Naive thymus-derived CD8-positive, alpha-beta T cell (primary cell): ENCODE data around the gene ASB1. TPM values are rescaled to one million over a fixed set of nuclear protein-coding genes. Genes with fewer than 3 reads are reported as not detected.

Experiments
- ATAC-seq, 2 donors: fragments of 150-1000 bp; cut with Tn5 transposase in 1 of 2; sonication (Bioruptor Pico), chemical (Tn5 transposase) in 1 of 2; 1 replicate in 1 of 2; 2 replicates in 1 of 2; pipeline ENCODE4 v1.10.0; 2021; ENCODE audit warnings: mild to moderate bottlenecking in 2 of 2, moderate library complexity in 2 of 2
- POLR2A ChIA-PET: fragments of 350-600 bp; sonication (Branson Sonifier 250); formaldehyde crosslinking; loops from one replicate; lab custom pipeline; 2021; ENCODE audit warnings: antibody characterized with exemption; lab: Charles Lee
- DNase-seq, 10 donors: peaks; one replicate each; pipeline versions ENCODE4 v3.0.0 to v3.0.0-alpha.2; 2020 to 2022
- H3K27ac Mint-ChIP-seq, 10 donors: one replicate each; pipeline ENCODE4 v1.8.0; 2020 to 2022; ENCODE audit warnings: mild to moderate bottlenecking in 10 of 10, mixed read lengths in 10 of 10, moderate library complexity in 4 of 10, inconsistent platforms in 1 of 10
- H3K27me3 Mint-ChIP-seq, 5 donors: one replicate each; pipeline ENCODE4 v1.8.0; 2021 to 2022; ENCODE audit warnings: mixed read lengths in 5 of 5
- H3K36me3 Mint-ChIP-seq, 3 donors: one replicate each; pipeline ENCODE4 v1.8.0; 2020 to 2022; ENCODE audit warnings: mixed read lengths in 3 of 3, mild to moderate bottlenecking in 2 of 3, inconsistent platforms in 1 of 3
- H3K4me1 Mint-ChIP-seq, 4 donors: one replicate each; pipeline ENCODE4 v1.8.0; 2021 to 2022; ENCODE audit warnings: mixed read lengths in 4 of 4
- H3K4me3 Mint-ChIP-seq, 10 donors: one replicate each; pipeline ENCODE4 v1.8.0; 2020 to 2022; ENCODE audit warnings: mild to moderate bottlenecking in 10 of 10, mixed read lengths in 10 of 10, moderate library complexity in 6 of 10, inconsistent platforms in 1 of 10
- H3K9me3 Mint-ChIP-seq, 9 donors: one replicate each; pipeline ENCODE4 v1.8.0; 2020 to 2022; ENCODE audit warnings: mixed read lengths in 9 of 9, mild to moderate bottlenecking in 3 of 9, inconsistent platforms in 1 of 9, moderate library complexity in 1 of 9
- polyA plus RNA-seq, 3 donors: library from polyadenylated mRNA; unstranded; fragments of 300-500 nt; fragmentation: Illumina TruSeq; gene quantifications; one replicate each; pipeline ENCODE4 v1.2.3, GENCODE V29; 2021
- total RNA-seq, 8 experiments: library from RNA in 2 of 8; stranded (reverse) in 2 of 8; gene quantifications; one replicate each; pipeline ENCODE4 v1.2.3 and lab custom pipeline; 2021 to 2026

ASB1 gene
- total and polyA plus RNA-seq, 5 experiments from 2014 or later = 23.3 to 53.3 (median 35.7) TPM

GRCh38 chr2:238487652-238488346, 61.1 kb downstream of the ASB1 start:
- ATAC-seq (no peak), DNase-seq (no peak)
- no peaks in the 10 kb centered on the region for H3K27me3 Mint-ChIP-seq
- POLR2A ChIA-PET = no interaction called here
- peaks cover 2 to 12% (median 10%) of the 10 kb centered on the region in 4 donors for H3K4me1 Mint-ChIP-seq
- peak overlapping the region in 1 of 10 donors; percentile 34 for H3K27ac Mint-ChIP-seq
- no peaks in the 10 kb centered on the region for H3K36me3 Mint-ChIP-seq
- no peak overlapping the region for H3K4me3 Mint-ChIP-seq
- no peaks in the 10 kb centered on the region for H3K9me3 Mint-ChIP-seq

GRCh38 chr2:238488347-238488826, 61.7 kb downstream of the ASB1 start:
- peaks cover 7 to 18% (median 15%) of the 10 kb centered on the region in 4 donors for H3K4me1 Mint-ChIP-seq

DNA sequence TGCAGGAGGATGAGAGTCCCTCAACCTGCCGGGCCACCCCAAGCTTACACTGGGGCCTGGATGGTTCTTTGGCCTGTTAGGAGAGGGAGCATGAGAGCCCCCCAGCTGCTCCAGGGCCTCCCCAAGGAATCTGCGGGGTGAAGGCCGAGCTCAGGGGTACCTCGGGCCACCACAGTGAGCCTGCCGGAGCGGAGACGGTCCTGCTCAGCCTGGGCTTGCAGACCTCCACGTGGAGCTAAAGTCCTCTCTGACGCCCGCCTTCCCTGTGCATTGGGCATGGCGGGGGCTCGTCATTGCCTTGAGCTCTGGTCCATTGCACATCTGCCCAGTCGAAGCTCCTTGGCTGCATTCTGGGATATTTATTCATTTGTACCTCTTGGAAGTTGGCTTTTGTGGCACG, 62.7 kb downstream of the ASB1 start:
- H3K9me3 Mint-ChIP-seq = no peaks in the 10 kb centered on the region
- ATAC-seq = no peak

More at GRCh38 chr2:238488347-238488826, 61.7 kb downstream of the ASB1 start:
- Mint-ChIP-seq H3K27me3 (no peaks in the 10 kb centered on the region), H3K4me3 (no peak overlapping the region), H3K9me3 (no peaks in the 10 kb centered on the region), H3K36me3 (no peaks in the 10 kb centered on the region), H3K27ac (no peak overlapping the region)
- DNase-seq (no peak), ATAC-seq (no peak)
- POLR2A ChIA-PET = no interaction called here

GRCh38 chr2:238489896-238490295, 63.2 kb downstream of the ASB1 start:
- POLR2A ChIA-PET = no interaction called here
- no peak overlapping the region for H3K4me3 Mint-ChIP-seq
- no peaks in the 10 kb centered on the region for H3K27me3 Mint-ChIP-seq
- H3K36me3 Mint-ChIP-seq = no peaks in the 10 kb centered on the region
- DNase-seq (no peak), ATAC-seq (no peak)
- H3K4me1 Mint-ChIP-seq = peaks cover 21 to 33% (median 26%) of the 10 kb centered on the region in 4 donors
- no peak overlapping the region for H3K27ac Mint-ChIP-seq
- H3K9me3 Mint-ChIP-seq = no peaks in the 10 kb centered on the region

More for the DNA sequence above, 62.7 kb downstream of the ASB1 start:
- peaks cover 17 to 28% (median 24%) of the 10 kb centered on the region in 4 donors for H3K4me1 Mint-ChIP-seq
- H3K4me3 Mint-ChIP-seq = no peak overlapping the region
- no peak overlapping the region for H3K27ac Mint-ChIP-seq
- POLR2A ChIA-PET = no interaction called here
- no peaks in the 10 kb centered on the region for H3K36me3 Mint-ChIP-seq
- no peak for DNase-seq
- no peaks in the 10 kb centered on the region for H3K27me3 Mint-ChIP-seq

DNA sequence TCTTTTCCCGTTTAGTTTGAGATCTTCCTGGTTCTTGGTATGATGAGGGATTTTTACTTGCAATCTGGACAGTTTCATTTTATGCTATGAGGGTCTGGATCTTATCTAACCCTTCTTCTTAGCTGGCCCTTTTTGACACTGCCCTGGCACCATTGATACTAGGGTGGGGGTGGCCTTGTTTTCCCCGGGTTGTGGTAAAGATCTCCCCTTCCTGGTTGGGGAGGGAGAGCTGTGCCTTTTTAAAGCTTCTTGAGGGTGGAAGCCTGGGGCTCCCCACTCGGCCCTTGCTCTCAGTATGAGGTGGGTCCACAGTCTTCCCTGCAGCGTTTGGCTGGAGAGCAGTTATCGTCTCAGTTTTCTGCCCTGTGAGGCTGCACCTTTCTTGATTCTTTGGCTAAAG, 66.1 kb downstream of the ASB1 start:
- POLR2A ChIA-PET = no interaction called here
- DNase-seq (no peak), ATAC-seq (peak in 1 of 2 donors; percentile 32)
- Mint-ChIP-seq H3K9me3 (no peaks in the 10 kb centered on the region), H3K36me3 (no peaks in the 10 kb centered on the region), H3K4me3 (peak overlapping the region in 6 of 10 donors; percentile 18 to 73 (median 58)), H3K27me3 (no peaks in the 10 kb centered on the region), H3K4me1 (peaks cover 22 to 43% (median 34%) of the 10 kb centered on the region in 4 donors), H3K27ac (peak overlapping the region in 9 of 10 donors; percentile 1 to 91 (median 85))

- POLR2A ChIA-PET = interaction anchor here (0.6 kb wide), 1 partner anchor 160 kb away, joined by 3 read pairs; no protein-coding TSS in a partner anchor
- Mint-ChIP-seq H3K27ac (peak overlapping the region; percentile 63 to 91 (median 86)), H3K4me3 (peak overlapping the region in 7 of 10 donors; percentile 31 to 85 (median 70))
These were observed 66.7 kb downstream of the ASB1 start for GRCh38 chr2:238493411-238493810.

GRCh38 chr2:238493880-238494572, 67.3 kb downstream of the ASB1 start:
- Mint-ChIP-seq H3K27me3 (no peaks in the 10 kb centered on the region), H3K4me3 (peak overlapping the region; percentile 51 to 85 (median 70))
- POLR2A ChIA-PET = interaction anchor here (0.6 to 0.8 kb wide), 2 partner anchors 67 to 160 kb away, joined by 3 to 4 read pairs; no protein-coding TSS in a partner anchor

More at GRCh38 chr2:238493411-238493810, 66.7 kb downstream of the ASB1 start:
- no peaks in the 10 kb centered on the region for H3K36me3 Mint-ChIP-seq
- DNase-seq (no peak), ATAC-seq (no peak)
- H3K9me3 Mint-ChIP-seq = no peaks in the 10 kb centered on the region
- H3K4me1 Mint-ChIP-seq = peaks cover 23 to 43% (median 34%) of the 10 kb centered on the region in 4 donors
- H3K27me3 Mint-ChIP-seq = no peaks in the 10 kb centered on the region

DNA sequence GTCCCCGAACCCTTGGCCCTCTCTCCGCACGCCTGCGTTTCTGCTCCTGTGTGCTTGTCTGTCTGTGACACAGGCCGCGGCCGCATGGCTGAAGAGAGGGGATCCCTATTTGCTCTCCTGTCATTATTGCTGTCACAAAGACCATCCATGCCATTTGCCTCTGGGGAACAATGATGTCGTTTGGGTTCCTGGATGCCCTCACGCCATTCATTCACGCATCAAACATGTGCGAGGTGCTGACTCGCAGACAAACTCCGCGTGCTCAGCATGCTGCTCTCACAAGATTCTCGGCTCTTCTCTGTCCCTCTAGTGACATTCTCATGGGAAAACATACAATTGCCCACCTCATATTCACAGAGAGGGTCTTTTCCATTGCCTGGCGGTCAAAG, 67.8 kb downstream of the ASB1 start:
- ATAC-seq (peak in 1 of 2 donors; percentile 63), DNase-seq (peak in 1 of 10 donors; percentile 9)
- POLR2A ChIA-PET = interaction anchor here (0.8 kb wide), 1 partner anchor 67 kb away, joined by 4 read pairs; no protein-coding TSS in a partner anchor
- Mint-ChIP-seq H3K4me1 (peaks cover 23 to 43% (median 34%) of the 10 kb centered on the region in 4 donors), H3K4me3 (peak overlapping the region; percentile 51 to 85 (median 70)), H3K9me3 (no peaks in the 10 kb centered on the region), H3K36me3 (no peaks in the 10 kb centered on the region), H3K27ac (peak overlapping the region; percentile 79 to 91 (median 86)), H3K27me3 (no peaks in the 10 kb centered on the region)

More at GRCh38 chr2:238493880-238494572, 67.3 kb downstream of the ASB1 start:
- peak overlapping the region; percentile 79 to 91 (median 86) for H3K27ac Mint-ChIP-seq
- H3K9me3 Mint-ChIP-seq = no peaks in the 10 kb centered on the region
- peak in 7 of 10 donors; percentile 16 to 52 (median 30) for DNase-seq
- H3K4me1 Mint-ChIP-seq = peaks cover 23 to 43% (median 34%) of the 10 kb centered on the region in 4 donors
- peak; percentile 96 for ATAC-seq
- no peaks in the 10 kb centered on the region for H3K36me3 Mint-ChIP-seq

DNA sequence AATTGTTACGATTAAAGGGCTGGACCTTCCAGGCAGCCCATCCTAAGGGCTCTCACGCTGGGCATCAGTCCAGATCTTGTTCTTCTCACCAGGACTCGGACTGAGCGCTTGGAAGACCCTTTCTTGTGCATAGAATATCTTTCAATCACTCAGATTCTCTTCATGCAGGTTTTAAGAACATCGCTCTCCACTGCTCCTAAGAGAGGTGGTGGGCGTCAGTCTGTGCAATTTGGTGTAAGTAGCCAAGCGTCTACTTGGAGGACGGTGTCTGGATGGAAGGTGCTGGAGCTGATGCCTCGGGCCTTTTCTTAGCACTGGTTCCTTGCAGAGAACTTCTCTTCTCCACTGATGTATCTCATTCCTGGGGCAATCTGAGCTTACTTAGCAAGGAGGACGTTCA, 68.7 kb downstream of the ASB1 start:
- Mint-ChIP-seq H3K9me3 (no peaks in the 10 kb centered on the region), H3K27me3 (no peaks in the 10 kb centered on the region), H3K36me3 (no peaks in the 10 kb centered on the region), H3K4me1 (peaks cover 23 to 43% (median 34%) of the 10 kb centered on the region in 4 donors), H3K4me3 (peak overlapping the region in 3 of 10 donors; percentile 26 to 73 (median 48)), H3K27ac (peak overlapping the region in 6 of 10 donors; percentile 24 to 88 (median 70))
- ATAC-seq (no peak), DNase-seq (no peak)
- POLR2A ChIA-PET = no interaction called here

DNA sequence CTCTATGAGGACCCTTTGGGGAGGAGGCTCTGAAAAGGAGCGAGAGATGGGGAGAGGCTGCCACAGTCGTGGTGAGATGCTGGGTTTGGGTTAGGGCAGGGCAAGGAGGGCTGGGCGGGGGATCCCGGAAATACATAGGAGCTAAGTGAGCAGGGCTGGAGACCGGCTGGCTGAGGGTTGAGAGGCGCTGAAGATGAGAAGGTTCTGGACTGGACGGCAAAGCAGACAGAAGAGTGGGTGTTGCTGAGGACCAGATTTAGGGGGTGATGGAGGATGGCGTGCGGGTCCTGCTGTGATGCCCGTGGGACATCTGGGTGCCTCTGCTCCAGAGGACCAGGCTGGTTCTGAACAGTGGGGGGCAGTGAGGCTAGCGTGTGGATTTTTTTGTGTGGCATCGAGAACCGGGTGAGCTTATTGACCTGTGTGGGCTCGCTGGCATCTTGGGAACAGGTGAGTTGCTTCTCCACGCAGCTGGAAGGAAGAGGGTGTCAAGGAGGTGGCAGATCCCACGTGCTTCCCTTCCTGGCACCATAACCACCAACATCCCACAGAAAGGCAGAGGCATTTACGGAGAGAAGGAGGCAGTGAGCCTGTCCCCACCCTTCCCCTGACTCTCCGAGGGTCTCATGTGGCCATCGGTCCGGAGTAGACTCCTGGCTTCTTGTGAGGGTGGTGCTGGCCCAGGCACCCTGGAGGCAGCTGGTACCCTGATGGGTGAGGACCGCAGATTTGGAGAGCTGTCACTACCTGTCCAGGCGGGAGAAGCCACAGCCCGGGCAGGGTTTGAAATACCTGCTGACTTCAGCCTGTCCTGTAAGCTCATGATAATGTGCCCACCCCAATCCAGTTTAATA, 70.3 kb downstream of the ASB1 start:
- peak overlapping the region in 5 of 10 donors; percentile 30 to 84 (median 36) for H3K27ac Mint-ChIP-seq
- DNase-seq (no peak), ATAC-seq (no peak)
- no peaks in the 10 kb centered on the region for H3K9me3 Mint-ChIP-seq
- no peak overlapping the region for H3K4me3 Mint-ChIP-seq
- POLR2A ChIA-PET = no interaction called here
- no peaks in the 10 kb centered on the region for H3K27me3 Mint-ChIP-seq
- peaks cover 17 to 39% (median 33%) of the 10 kb centered on the region in 4 donors for H3K4me1 Mint-ChIP-seq
- no peaks in the 10 kb centered on the region for H3K36me3 Mint-ChIP-seq

GRCh38 chr2:238497610-238498005, 70.9 kb downstream of the ASB1 start:
- ATAC-seq (no peak), DNase-seq (no peak)
- POLR2A ChIA-PET = no interaction called here
- Mint-ChIP-seq H3K27ac (peak overlapping the region in 2 of 10 donors; percentile 49 to 53), H3K9me3 (no peaks in the 10 kb centered on the region), H3K36me3 (no peaks in the 10 kb centered on the region), H3K27me3 (no peaks in the 10 kb centered on the region), H3K4me3 (no peak overlapping the region), H3K4me1 (peaks cover 14 to 33% (median 30%) of the 10 kb centered on the region in 4 donors)

GRCh38 chr2:238498188-238498587, 71.5 kb downstream of the ASB1 start:
- H3K27ac Mint-ChIP-seq = peak overlapping the region in 1 of 10 donors; percentile 41
- H3K9me3 Mint-ChIP-seq = no peaks in the 10 kb centered on the region
- ATAC-seq (no peak), DNase-seq (no peak)
- H3K4me3 Mint-ChIP-seq = no peak overlapping the region
- no peaks in the 10 kb centered on the region for H3K27me3 Mint-ChIP-seq
- H3K4me1 Mint-ChIP-seq = peaks cover 9 to 27% (median 24%) of the 10 kb centered on the region in 4 donors
- POLR2A ChIA-PET = no interaction called here
- no peaks in the 10 kb centered on the region for H3K36me3 Mint-ChIP-seq
